ENCODE results near the gene PPBP.

- no peak for TF ChIP-seq CTCF (IDR thresholded peaks at IDR 0.05; ENCODE audit: insufficient read depth, low read length, poor library complexity, severe bottlenecking)
- no peak for TF ChIP-seq EZH2phosphoT487 (conservative IDR thresholded peaks at IDR 0.05; ENCODE audit: low read length)
Measured at GRCh38 chr4:74013264-74013663, 25.3 kb upstream of the PPBP start.
